Inflammatory macrophage treated with lipopolysaccharide for 1 hour (primary cell): ENCODE data around the gene TPBGL.

Source experiments
- DNase-seq, 2 donors: peaks; one replicate each; pipeline ENCODE4 v3.0.0-alpha.2; 2020 to 2022

The TPBGL gene

GRCh38 chr11:75240311-75241035, at the start of gene TPBGL:
Gene TPBGL (plus strand): TSS chr11:75240774. CDS start chr11:75241050, 276 bp downstream.
- peak in 1 of 2 donors; percentile 24 for DNase-seq

GRCh38 chr11:75191330-75191717, 49.2 kb upstream of the TPBGL start:
- no peak for DNase-seq

- DNase-seq = no peak
Observed at GRCh38 chr11:75193271-75193670, 47.3 kb upstream of the TPBGL start.

GRCh38 chr11:75193711-75194110, 46.9 kb upstream of the TPBGL start:
- no peak for DNase-seq

GRCh38 chr11:75194147-75194546, 46.4 kb upstream of the TPBGL start:
- no peak for DNase-seq

GRCh38 chr11:75195167-75195962, 45.2 kb upstream of the TPBGL start:
- DNase-seq = peak; percentile 53 to 71

- no peak for DNase-seq
Observed at GRCh38 chr11:75196426-75196825, 44.1 kb upstream of the TPBGL start.

GRCh38 chr11:75197512-75198277, 42.9 kb upstream of the TPBGL start:
- DNase-seq = no peak

GRCh38 chr11:75198278-75198973, 42.1 kb upstream of the TPBGL start:
- no peak for DNase-seq

- no peak for DNase-seq
Observed at GRCh38 chr11:75199412-75199955, 41.1 kb upstream of the TPBGL start.

GRCh38 chr11:75200051-75200450, 40.5 kb upstream of the TPBGL start:
- DNase-seq = no peak

- DNase-seq = no peak
Observed at GRCh38 chr11:75200531-75200930, 40.0 kb upstream of the TPBGL start.

GRCh38 chr11:75201771-75202170, 38.8 kb upstream of the TPBGL start:
- no peak for DNase-seq

GRCh38 chr11:75202195-75202594, 38.4 kb upstream of the TPBGL start:
- no peak for DNase-seq

GRCh38 chr11:75203138-75203537, 37.4 kb upstream of the TPBGL start:
- no peak for DNase-seq

- DNase-seq = no peak
Observed at GRCh38 chr11:75203641-75204011, 36.9 kb upstream of the TPBGL start.

GRCh38 chr11:75204012-75204674, 36.4 kb upstream of the TPBGL start:
- DNase-seq = no peak

GRCh38 chr11:75204685-75205563, 35.6 kb upstream of the TPBGL start:
- DNase-seq = peak; percentile 70 to 98

- no peak for DNase-seq
Observed at GRCh38 chr11:75205564-75206020, 35.0 kb upstream of the TPBGL start.

GRCh38 chr11:75208446-75208845, 32.1 kb upstream of the TPBGL start:
- no peak for DNase-seq

- no peak for DNase-seq
Observed at GRCh38 chr11:75212411-75212810, 28.2 kb upstream of the TPBGL start.
